IPS-18a (cell line): Measurements from ENCODE around the gene TBC1D14.

Source experiments
- H3K27ac ChIP-seq: one replicate; pipeline ENCODE4 v1.5.1; 2013; ENCODE audit warnings: low read length
- H3K27me3 ChIP-seq: one replicate; pipeline ENCODE4 v1.6.1; 2013; ENCODE audit warnings: mild to moderate bottlenecking, low read length; ENCODE audit not compliant: control insufficient read depth, insufficient read depth
- H3K36me3 ChIP-seq: one replicate; pipeline ENCODE4 v1.6.1; 2013; ENCODE audit warnings: low read depth, low read length; ENCODE audit not compliant: control insufficient read depth
- H3K4me1 ChIP-seq: one replicate; pipeline ENCODE4 v1.6.1; 2013; ENCODE audit warnings: low read depth, low read length; ENCODE audit not compliant: control insufficient read depth
- H3K4me3 ChIP-seq: one replicate; pipeline ENCODE4 v1.5.1; 2013; ENCODE audit warnings: low read length
- H3K9ac ChIP-seq: one replicate; pipeline ENCODE4 v1.6.1; 2013; ENCODE audit warnings: mild to moderate bottlenecking, low read length, moderate library complexity
- H3K9me3 ChIP-seq: one replicate; pipeline ENCODE4 v1.6.1; 2013; ENCODE audit warnings: low read depth, low read length; ENCODE audit not compliant: control insufficient read depth

The TBC1D14 gene

GRCh38 chr4:6913350-6913905 is 3.8 kb downstream of the TBC1D14 start:
- Histone ChIP-seq H3K36me3 (no peaks in the 10 kb centered on the region), H3K27me3 (peaks cover 19% of the 10 kb centered on the region), H3K27ac (no peak overlapping the region), H3K4me1 (peaks cover 28% of the 10 kb centered on the region), H3K9me3 (no peaks in the 10 kb centered on the region), H3K4me3 (no peak overlapping the region), H3K9ac (no peak overlapping the region)

- Histone ChIP-seq H3K36me3 (no peaks in the 10 kb centered on the region), H3K4me1 (peaks cover 24% of the 10 kb centered on the region), H3K4me3 (no peak overlapping the region), H3K9ac (no peak overlapping the region), H3K9me3 (no peaks in the 10 kb centered on the region), H3K27ac (no peak overlapping the region), H3K27me3 (peaks cover 14% of the 10 kb centered on the region)
Observed at GRCh38 chr4:6914448-6914847, 4.8 kb downstream of the TBC1D14 start.

GRCh38 chr4:6915041-6916005 is 5.7 kb downstream of the TBC1D14 start:
- Histone ChIP-seq H3K27me3 (peaks cover 11% of the 10 kb centered on the region), H3K9me3 (no peaks in the 10 kb centered on the region), H3K4me1 (peaks cover 24% of the 10 kb centered on the region), H3K36me3 (no peaks in the 10 kb centered on the region), H3K9ac (no peak overlapping the region), H3K27ac (no peak overlapping the region), H3K4me3 (no peak overlapping the region)

GRCh38 chr4:6916069-6916586 is 6.5 kb downstream of the TBC1D14 start:
- no peak overlapping the region for H3K9ac ChIP-seq
- H3K4me1 ChIP-seq = peaks cover 20% of the 10 kb centered on the region
- peaks cover 3% of the 10 kb centered on the region for H3K27me3 ChIP-seq
- H3K36me3 ChIP-seq = no peaks in the 10 kb centered on the region
- H3K27ac ChIP-seq = no peak overlapping the region
- H3K9me3 ChIP-seq = no peaks in the 10 kb centered on the region
- H3K4me3 ChIP-seq = no peak overlapping the region

- Histone ChIP-seq H3K27me3 (no peaks in the 10 kb centered on the region), H3K9ac (no peak overlapping the region), H3K4me1 (peaks cover 18% of the 10 kb centered on the region), H3K36me3 (no peaks in the 10 kb centered on the region), H3K4me3 (no peak overlapping the region), H3K9me3 (no peaks in the 10 kb centered on the region), H3K27ac (no peak overlapping the region)
Observed at GRCh38 chr4:6916587-6917460, 7.2 kb downstream of the TBC1D14 start.

GRCh38 chr4:6917461-6918271 is 8.0 kb downstream of the TBC1D14 start:
- no peak overlapping the region for H3K9ac ChIP-seq
- H3K36me3 ChIP-seq = no peaks in the 10 kb centered on the region
- no peak overlapping the region for H3K27ac ChIP-seq
- H3K9me3 ChIP-seq = no peaks in the 10 kb centered on the region
- H3K4me1 ChIP-seq = peaks cover 18% of the 10 kb centered on the region
- no peaks in the 10 kb centered on the region for H3K27me3 ChIP-seq
- H3K4me3 ChIP-seq = no peak overlapping the region

GRCh38 chr4:6918338-6918737 is 8.7 kb downstream of the TBC1D14 start:
- Histone ChIP-seq H3K4me1 (peaks cover 18% of the 10 kb centered on the region), H3K4me3 (no peak overlapping the region), H3K27ac (no peak overlapping the region), H3K9me3 (no peaks in the 10 kb centered on the region), H3K36me3 (peaks cover under 1% of the 10 kb centered on the region), H3K9ac (no peak overlapping the region), H3K27me3 (no peaks in the 10 kb centered on the region)

DNA sequence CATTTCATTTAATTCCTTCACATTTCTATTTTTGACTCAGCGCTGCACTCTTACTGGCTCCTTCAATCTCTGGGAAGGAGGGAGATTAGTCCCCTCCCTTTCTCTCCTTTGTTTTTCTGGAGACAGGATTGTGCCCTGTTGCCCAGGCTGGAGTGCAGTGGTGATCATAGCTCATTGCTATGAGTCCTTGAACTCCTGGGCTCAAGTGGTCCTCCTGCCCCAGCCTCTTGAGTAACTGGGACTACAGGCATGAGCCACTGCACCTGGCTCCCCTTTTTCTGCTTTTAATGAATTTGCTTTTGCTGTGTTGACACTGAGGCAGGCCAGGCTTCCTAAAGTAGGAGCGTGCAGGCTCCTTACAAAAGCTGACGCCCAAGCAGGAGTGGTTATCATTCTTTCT is 10.5 kb downstream of the TBC1D14 start:
- H3K36me3 ChIP-seq = peaks cover 15% of the 10 kb centered on the region
- H3K27ac ChIP-seq = no peak overlapping the region
- peaks cover 18% of the 10 kb centered on the region for H3K4me1 ChIP-seq
- H3K4me3 ChIP-seq = no peak overlapping the region
- H3K9ac ChIP-seq = no peak overlapping the region
- H3K9me3 ChIP-seq = no peaks in the 10 kb centered on the region
- no peaks in the 10 kb centered on the region for H3K27me3 ChIP-seq

- no peaks in the 10 kb centered on the region for H3K27me3 ChIP-seq
- no peak overlapping the region for H3K4me3 ChIP-seq
- H3K36me3 ChIP-seq = peaks cover 20% of the 10 kb centered on the region
- H3K9ac ChIP-seq = no peak overlapping the region
- no peaks in the 10 kb centered on the region for H3K4me1 ChIP-seq
- H3K27ac ChIP-seq = no peak overlapping the region
- H3K9me3 ChIP-seq = no peaks in the 10 kb centered on the region
Observed at GRCh38 chr4:6923507-6923906, 13.9 kb downstream of the TBC1D14 start.

DNA sequence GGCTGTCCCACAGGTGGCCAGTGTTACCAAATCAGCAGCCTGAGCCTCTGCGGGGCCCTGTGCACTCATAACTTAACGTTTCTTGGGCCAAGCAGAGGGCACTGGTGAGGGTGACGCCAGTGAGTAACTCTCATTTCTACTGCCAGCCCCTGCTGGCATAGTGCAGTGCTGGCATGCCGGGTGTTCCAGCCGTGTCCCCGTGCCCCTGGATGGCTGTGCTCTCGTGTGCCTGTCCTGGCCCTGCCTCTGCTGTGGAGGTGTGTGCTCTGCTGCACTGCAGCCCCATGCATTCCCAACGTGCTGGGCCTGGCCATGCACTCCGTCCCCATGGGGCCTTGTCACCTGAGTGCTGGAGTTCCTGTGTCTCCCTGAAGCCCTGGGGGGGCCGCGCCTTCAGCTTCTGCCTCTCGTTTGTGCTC is 14.7 kb downstream of the TBC1D14 start:
- H3K4me3 ChIP-seq = no peak overlapping the region
- no peaks in the 10 kb centered on the region for H3K4me1 ChIP-seq
- peaks cover 20% of the 10 kb centered on the region for H3K36me3 ChIP-seq

More for the DNA sequence above, 14.7 kb downstream of the TBC1D14 start:
- Histone ChIP-seq H3K9ac (no peak overlapping the region), H3K9me3 (no peaks in the 10 kb centered on the region), H3K27me3 (no peaks in the 10 kb centered on the region), H3K27ac (no peak overlapping the region)
